ENCODE measurements around the gene PLET1.

DNA sequence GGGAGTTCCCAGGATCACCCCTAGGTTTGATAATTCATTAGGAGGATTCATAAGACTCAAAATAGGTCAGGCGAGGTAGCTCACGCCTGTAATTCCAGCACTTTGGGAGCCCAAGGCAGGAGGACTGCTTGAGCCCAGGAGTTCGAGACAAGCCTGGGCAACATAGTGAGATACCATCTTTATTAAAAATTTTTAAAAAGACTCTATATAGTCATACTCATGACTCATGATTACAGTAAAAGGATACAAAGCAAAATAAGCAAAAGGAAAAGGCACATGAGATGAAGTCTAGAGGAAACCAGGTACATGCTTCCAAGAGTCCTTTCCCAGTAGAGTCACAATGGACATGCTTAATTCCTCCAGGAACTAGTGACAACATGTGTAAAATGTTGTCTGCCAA lies 48.4 kb downstream of the PLET1 start:
- TF ChIP-seq EZH2 (IDR thresholded peaks at IDR 0.05; ENCODE audit: borderline replicate concordance, insufficient read depth, low read depth, low read length, poor library complexity, severe bottlenecking) (no peak), CTCF (IDR thresholded peaks at IDR 0.05) (no peak)

Data from B cell (primary cell).